ENCODE measurements around the gene CLPX.

Gene CLPX

DNA sequence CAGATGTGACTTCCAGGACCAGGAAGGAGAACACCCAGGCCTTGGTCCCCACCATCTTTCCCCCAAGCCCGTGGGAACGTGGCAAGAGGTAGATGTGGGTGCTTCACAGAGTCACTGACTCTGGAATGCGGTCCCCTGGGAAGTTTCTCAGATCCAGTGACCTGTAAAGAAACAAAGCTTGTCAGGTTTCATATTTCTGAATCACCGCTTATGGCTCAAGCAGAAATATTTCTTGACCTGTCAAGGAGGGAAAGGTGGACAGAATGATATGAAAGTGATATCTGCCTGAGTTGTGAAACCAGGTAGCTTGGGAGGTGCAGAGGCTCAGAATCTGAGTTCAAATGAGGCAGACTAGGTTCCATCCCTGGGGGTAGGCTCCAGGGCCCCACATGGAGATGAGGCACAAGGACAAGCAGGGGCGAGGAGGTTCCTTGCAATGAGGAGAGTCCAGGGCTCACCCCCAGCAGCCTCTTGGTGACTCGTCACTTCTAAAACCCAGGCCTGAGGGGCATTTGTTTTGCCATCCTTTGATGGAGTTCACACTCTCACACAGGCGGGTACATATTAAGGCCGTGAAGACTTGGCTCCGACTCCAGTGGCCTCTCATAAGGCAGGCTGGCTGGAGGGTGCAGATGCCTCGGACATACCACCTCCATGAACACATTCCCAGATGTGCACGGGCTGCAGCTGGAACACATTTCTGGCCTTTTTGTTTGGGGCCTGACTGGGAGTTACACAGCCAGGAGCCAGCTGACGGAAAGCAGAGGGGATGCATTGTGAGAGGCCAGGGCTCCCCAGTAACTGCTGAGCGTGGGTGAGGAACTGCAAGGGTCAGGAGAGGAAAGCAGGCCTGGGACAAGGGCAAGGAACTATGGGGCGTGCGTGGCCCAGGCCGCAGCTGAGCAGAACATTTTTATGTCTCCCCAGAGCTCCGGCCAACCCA lies 24.8 kb upstream of the CLPX start:
- ATAC-seq = no peak
- no peak for TF ChIP-seq ZFP3 (CRISPR knock-in tag; IDR thresholded peaks at IDR 0.05)
- TF ChIP-seq TCF4 (CRISPR knock-in tag; IDR thresholded peaks at IDR 0.05; ENCODE audit: borderline replicate concordance) = no peak
- no peak for TF ChIP-seq CSDC2 (CRISPR knock-in tag; IDR thresholded peaks at IDR 0.05)
- TF ChIP-seq ZNF565 (CRISPR knock-in tag; conservative IDR thresholded peaks at IDR 0.05; ENCODE audit: low read depth) = no peak
- TF ChIP-seq BACH2 (CRISPR knock-in tag; IDR thresholded peaks at IDR 0.05; ENCODE audit: borderline replicate concordance) = no peak
- no peak for TF ChIP-seq TOX (CRISPR knock-in tag; IDR thresholded peaks at IDR 0.05; ENCODE audit: borderline replicate concordance)
- TF ChIP-seq, protein P1, sequence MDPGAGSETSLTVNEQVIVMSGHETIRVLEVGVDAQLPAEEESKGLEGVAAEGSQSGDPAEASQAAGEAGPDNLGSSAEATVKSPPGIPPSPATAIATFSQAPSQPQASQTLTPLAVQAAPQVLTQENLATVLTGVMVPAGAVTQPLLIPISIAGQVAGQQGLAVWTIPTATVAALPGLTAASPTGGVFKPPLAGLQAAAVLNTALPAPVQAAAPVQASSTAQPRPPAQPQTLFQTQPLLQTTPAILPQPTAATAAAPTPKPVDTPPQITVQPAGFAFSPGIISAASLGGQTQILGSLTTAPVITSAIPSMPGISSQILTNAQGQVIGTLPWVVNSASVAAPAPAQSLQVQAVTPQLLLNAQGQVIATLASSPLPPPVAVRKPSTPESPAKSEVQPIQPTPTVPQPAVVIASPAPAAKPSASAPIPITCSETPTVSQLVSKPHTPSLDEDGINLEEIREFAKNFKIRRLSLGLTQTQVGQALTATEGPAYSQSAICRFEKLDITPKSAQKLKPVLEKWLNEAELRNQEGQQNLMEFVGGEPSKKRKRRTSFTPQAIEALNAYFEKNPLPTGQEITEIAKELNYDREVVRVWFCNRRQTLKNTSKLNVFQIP (CRISPR knock-in tag; IDR thresholded peaks at IDR 0.05; ENCODE audit: borderline replicate concordance, low read depth) = no peak
- no peak for TF ChIP-seq PPARA (CRISPR knock-in tag; IDR thresholded peaks at IDR 0.05; ENCODE audit: borderline replicate concordance)
- no peak for TF ChIP-seq ESRRG (CRISPR knock-in tag; IDR thresholded peaks at IDR 0.05)
- TF ChIP-seq ISL1 (CRISPR knock-in tag; IDR thresholded peaks at IDR 0.05) = no peak
- no peak for TF ChIP-seq SNAI2 (CRISPR knock-in tag; IDR thresholded peaks at IDR 0.05)
- no peak for TF ChIP-seq ARNTL (CRISPR knock-in tag; IDR thresholded peaks at IDR 0.05; ENCODE audit: borderline replicate concordance, low read depth)
- no peak for TF ChIP-seq ZNF70 (CRISPR knock-in tag; IDR thresholded peaks at IDR 0.05)
- TF ChIP-seq RARB (CRISPR knock-in tag; IDR thresholded peaks at IDR 0.05) = no peak
- TF ChIP-seq ZFP30 (CRISPR knock-in tag; IDR thresholded peaks at IDR 0.05) = no peak
- TF ChIP-seq, protein P2, sequence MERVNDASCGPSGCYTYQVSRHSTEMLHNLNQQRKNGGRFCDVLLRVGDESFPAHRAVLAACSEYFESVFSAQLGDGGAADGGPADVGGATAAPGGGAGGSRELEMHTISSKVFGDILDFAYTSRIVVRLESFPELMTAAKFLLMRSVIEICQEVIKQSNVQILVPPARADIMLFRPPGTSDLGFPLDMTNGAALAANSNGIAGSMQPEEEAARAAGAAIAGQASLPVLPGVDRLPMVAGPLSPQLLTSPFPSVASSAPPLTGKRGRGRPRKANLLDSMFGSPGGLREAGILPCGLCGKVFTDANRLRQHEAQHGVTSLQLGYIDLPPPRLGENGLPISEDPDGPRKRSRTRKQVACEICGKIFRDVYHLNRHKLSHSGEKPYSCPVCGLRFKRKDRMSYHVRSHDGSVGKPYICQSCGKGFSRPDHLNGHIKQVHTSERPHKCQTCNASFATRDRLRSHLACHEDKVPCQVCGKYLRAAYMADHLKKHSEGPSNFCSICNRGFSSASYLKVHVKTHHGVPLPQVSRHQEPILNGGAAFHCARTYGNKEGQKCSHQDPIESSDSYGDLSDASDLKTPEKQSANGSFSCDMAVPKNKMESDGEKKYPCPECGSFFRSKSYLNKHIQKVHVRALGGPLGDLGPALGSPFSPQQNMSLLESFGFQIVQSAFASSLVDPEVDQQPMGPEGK (CRISPR knock-in tag; IDR thresholded peaks at IDR 0.05; ENCODE audit: borderline replicate concordance) = no peak

DNA sequence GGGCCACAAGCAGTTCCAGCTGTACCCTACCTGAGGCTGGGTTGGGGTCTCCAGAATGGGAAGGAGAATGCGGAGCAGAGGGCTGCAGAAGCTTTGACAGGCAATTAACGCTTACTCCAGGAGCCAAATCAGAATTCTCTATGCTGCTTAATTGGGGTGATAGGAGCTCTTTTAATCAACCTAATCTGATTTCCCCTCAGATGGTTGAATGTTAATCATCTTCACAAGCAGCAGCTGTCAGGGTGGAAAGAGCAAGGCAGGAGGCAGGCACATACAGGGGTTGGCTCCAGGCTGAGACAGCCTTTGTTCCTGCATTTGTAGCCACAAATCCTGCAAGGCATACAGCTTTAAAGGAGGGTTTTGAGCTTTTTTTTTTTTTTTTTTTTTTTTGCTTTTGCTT lies 23.5 kb upstream of the CLPX start:
- TF ChIP-seq ARNTL (CRISPR knock-in tag; IDR thresholded peaks at IDR 0.05; ENCODE audit: borderline replicate concordance, low read depth) (no peak), ZNF8 (CRISPR knock-in tag; IDR thresholded peaks at IDR 0.05) (no peak), ZFP30 (CRISPR knock-in tag; IDR thresholded peaks at IDR 0.05) (no peak), ZC3H10 (CRISPR knock-in tag; IDR thresholded peaks at IDR 0.05) (no peak), ZFP3 (CRISPR knock-in tag; IDR thresholded peaks at IDR 0.05) (no peak), TCF4 (CRISPR knock-in tag; IDR thresholded peaks at IDR 0.05; ENCODE audit: borderline replicate concordance) (no peak), OSR1 (CRISPR knock-in tag; IDR thresholded peaks at IDR 0.05) (no peak)
- no peak for ATAC-seq

DNA sequence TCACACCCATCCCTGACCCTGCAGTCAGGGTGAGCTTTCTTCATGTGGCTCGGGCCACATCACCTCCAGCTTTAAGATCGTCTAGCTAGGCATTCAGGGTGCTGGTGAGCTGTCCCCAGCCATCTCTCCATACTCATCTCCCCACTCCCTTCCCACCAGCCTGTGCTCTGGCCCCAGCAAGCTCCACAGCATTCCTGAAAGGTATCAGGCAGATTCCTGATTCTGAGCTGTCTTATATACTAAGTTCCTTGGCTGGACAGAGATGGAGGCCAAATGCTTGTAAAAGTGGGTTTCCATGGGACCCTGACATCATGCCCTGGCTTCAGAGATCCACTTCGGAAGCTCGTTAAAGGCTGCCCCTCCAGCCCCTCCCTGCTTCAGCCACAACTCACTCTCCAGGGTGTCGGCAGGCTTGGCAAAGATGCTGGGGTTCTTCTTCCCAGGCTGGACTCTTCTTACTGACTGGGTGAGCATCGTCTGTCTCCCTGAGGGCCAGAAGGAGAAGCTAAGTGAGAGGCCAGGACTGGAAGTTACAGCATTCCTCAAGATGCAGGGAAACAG lies 22.2 kb upstream of the CLPX start:
- TF ChIP-seq TCF4 (CRISPR knock-in tag; IDR thresholded peaks at IDR 0.05; ENCODE audit: borderline replicate concordance) = no peak
- no peak for ATAC-seq

DNA sequence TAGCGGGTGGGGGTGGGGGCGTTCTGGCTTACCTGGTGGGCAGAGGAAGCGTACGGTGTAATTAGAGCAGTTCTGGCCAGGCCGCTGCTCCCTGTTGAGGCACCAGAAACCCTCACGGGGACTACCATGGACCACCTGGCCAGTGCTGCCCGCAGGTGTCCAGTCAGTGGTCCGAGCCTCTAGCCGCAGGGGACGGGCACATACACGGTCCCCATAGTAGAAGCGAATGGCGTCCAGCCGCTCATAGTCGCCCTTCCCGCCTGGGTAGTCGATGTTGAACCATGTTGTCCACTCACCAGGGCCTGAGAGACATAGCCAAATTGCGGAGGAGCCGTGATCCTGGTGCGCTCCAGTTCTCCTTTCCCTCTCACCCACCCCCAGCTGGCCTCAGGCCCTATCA lies 21.6 kb upstream of the CLPX start:
- no peak for ATAC-seq
- TF ChIP-seq ARNTL (CRISPR knock-in tag; IDR thresholded peaks at IDR 0.05; ENCODE audit: borderline replicate concordance, low read depth) = no peak
- TF ChIP-seq BACH2 (CRISPR knock-in tag; IDR thresholded peaks at IDR 0.05; ENCODE audit: borderline replicate concordance) = no peak
- TF ChIP-seq, protein P2 (CRISPR knock-in tag; IDR thresholded peaks at IDR 0.05; ENCODE audit: borderline replicate concordance) = no peak
- TF ChIP-seq, protein P3, sequence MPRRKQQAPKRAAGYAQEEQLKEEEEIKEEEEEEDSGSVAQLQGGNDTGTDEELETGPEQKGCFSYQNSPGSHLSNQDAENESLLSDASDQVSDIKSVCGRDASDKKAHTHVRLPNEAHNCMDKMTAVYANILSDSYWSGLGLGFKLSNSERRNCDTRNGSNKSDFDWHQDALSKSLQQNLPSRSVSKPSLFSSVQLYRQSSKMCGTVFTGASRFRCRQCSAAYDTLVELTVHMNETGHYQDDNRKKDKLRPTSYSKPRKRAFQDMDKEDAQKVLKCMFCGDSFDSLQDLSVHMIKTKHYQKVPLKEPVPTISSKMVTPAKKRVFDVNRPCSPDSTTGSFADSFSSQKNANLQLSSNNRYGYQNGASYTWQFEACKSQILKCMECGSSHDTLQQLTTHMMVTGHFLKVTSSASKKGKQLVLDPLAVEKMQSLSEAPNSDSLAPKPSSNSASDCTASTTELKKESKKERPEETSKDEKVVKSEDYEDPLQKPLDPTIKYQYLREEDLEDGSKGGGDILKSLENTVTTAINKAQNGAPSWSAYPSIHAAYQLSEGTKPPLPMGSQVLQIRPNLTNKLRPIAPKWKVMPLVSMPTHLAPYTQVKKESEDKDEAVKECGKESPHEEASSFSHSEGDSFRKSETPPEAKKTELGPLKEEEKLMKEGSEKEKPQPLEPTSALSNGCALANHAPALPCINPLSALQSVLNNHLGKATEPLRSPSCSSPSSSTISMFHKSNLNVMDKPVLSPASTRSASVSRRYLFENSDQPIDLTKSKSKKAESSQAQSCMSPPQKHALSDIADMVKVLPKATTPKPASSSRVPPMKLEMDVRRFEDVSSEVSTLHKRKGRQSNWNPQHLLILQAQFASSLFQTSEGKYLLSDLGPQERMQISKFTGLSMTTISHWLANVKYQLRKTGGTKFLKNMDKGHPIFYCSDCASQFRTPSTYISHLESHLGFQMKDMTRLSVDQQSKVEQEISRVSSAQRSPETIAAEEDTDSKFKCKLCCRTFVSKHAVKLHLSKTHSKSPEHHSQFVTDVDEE (CRISPR knock-in tag; IDR thresholded peaks at IDR 0.05) = no peak
- no peak for TF ChIP-seq ZNF565 (CRISPR knock-in tag; conservative IDR thresholded peaks at IDR 0.05; ENCODE audit: low read depth)
- TF ChIP-seq, protein P4, sequence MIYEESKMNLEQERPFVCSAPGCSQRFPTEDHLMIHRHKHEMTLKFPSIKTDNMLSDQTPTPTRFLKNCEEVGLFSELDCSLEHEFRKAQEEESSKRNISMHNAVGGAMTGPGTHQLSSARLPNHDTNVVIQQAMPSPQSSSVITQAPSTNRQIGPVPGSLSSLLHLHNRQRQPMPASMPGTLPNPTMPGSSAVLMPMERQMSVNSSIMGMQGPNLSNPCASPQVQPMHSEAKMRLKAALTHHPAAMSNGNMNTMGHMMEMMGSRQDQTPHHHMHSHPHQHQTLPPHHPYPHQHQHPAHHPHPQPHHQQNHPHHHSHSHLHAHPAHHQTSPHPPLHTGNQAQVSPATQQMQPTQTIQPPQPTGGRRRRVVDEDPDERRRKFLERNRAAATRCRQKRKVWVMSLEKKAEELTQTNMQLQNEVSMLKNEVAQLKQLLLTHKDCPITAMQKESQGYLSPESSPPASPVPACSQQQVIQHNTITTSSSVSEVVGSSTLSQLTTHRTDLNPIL (CRISPR knock-in tag; IDR thresholded peaks at IDR 0.05; ENCODE audit: low read depth) = no peak
- TF ChIP-seq, protein P1 (CRISPR knock-in tag; IDR thresholded peaks at IDR 0.05; ENCODE audit: borderline replicate concordance, low read depth) = no peak

Measured in SK-N-SH treated with all-trans-retinoic acid at 6 μM for 48 hours (cell line).